ENCODE data around the gene ALKBH7. TPM values are rescaled to one million over a fixed set of nuclear protein-coding genes. Genes with fewer than 3 reads are reported as not detected.
"Not testable (repeated sequence)": the region's sequence is repeated elsewhere in the genome, so short reads cannot be mapped to it uniquely, and the experiment has no call there.

Gene ALKBH7
- total RNA-seq, 3 donors from 2014 or later = 68.3 to 101 (median 76.7) TPM

DNA sequence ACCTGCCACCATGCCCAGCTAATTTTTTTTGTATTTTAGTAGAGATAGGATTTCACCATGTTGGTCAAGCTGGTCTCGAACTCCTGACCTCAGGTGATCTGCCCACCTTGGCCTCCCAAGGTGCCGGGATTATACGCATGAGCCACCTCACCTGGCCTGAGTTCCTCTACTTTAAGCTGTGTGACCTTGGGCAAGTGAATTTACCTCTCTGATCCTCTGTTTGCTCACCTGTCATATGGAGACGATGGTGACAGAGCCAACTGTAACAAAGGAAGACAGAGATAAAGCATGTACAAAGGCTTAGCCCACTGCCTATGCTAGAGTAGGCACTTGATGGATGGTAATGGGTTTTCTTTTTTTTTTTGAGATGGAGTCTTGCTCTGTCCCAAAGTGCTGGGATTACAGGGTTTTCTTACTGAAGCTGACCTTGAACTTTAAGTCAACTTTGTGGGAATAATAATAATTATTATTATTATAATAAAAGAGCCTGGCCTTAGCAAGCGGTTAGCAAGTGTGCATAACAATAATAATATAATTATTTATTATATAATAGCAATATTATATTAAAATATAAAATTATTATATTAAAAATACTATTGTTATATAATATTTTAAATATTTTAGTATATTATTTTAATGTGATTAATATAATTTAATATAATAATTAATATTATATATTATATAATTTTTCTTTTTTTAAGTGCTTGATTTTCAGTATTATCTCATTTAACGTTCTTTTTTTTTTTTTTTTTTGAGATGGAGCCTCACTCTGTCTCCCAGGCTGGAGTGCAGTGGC lies 37.9 kb upstream of the ALKBH7 start:
- no peak for DNase-seq (ENCODE audit: low spot score in 2 of 2)

GRCh38 chr19:6340493-6341201 lies 31.9 kb upstream of the ALKBH7 start:
- intact Hi-C loops (cut with DNase I; ENCODE audit: low total_unique reads) = loop anchor here (5.0 kb wide), 1 partner anchor 1742 kb away; no protein-coding TSS in a partner anchor
- no peak for TF ChIP-seq POLR2AphosphoS5 (IDR thresholded peaks at IDR 0.05)
- TF ChIP-seq POLR2A (IDR thresholded peaks at IDR 0.05) = no peak
- TF ChIP-seq, protein P1, sequence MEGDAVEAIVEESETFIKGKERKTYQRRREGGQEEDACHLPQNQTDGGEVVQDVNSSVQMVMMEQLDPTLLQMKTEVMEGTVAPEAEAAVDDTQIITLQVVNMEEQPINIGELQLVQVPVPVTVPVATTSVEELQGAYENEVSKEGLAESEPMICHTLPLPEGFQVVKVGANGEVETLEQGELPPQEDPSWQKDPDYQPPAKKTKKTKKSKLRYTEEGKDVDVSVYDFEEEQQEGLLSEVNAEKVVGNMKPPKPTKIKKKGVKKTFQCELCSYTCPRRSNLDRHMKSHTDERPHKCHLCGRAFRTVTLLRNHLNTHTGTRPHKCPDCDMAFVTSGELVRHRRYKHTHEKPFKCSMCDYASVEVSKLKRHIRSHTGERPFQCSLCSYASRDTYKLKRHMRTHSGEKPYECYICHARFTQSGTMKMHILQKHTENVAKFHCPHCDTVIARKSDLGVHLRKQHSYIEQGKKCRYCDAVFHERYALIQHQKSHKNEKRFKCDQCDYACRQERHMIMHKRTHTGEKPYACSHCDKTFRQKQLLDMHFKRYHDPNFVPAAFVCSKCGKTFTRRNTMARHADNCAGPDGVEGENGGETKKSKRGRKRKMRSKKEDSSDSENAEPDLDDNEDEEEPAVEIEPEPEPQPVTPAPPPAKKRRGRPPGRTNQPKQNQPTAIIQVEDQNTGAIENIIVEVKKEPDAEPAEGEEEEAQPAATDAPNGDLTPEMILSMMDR (IDR thresholded peaks at IDR 0.05) = no peak
- Histone ChIP-seq H3K27me3 (no peaks in the 10 kb centered on the region), H3K4me3 (no peak overlapping the region), H3K36me3 (no peaks in the 10 kb centered on the region), H3K4me1 (no peaks in the 10 kb centered on the region), H3K9me3 (no peaks in the 10 kb centered on the region), H3K27ac (no peak overlapping the region)
- no peak for DNase-seq (ENCODE audit: low spot score in 2 of 2)

More for the DNA sequence above, 37.9 kb upstream of the ALKBH7 start:
- no peaks in the 10 kb centered on the region for H3K9me3 ChIP-seq
- H3K36me3 ChIP-seq = no peaks in the 10 kb centered on the region
- TF ChIP-seq, protein P1 (IDR thresholded peaks at IDR 0.05) = no peak
- TF ChIP-seq POLR2AphosphoS5 (IDR thresholded peaks at IDR 0.05) = no peak
- no peak for TF ChIP-seq POLR2A (IDR thresholded peaks at IDR 0.05)
- intact Hi-C loops (cut with DNase I; ENCODE audit: low total_unique reads) = no loop called here
- H3K4me1 ChIP-seq = no peaks in the 10 kb centered on the region
- no peak overlapping the region for H3K4me3 ChIP-seq
- H3K27ac ChIP-seq = no peak overlapping the region
- no peaks in the 10 kb centered on the region for H3K27me3 ChIP-seq

GRCh38 chr19:6343462-6343861 lies 29.1 kb upstream of the ALKBH7 start:
- no peaks in the 10 kb centered on the region for H3K27me3 ChIP-seq
- TF ChIP-seq POLR2A (IDR thresholded peaks at IDR 0.05) (no peak), POLR2AphosphoS5 (IDR thresholded peaks at IDR 0.05) (no peak)
- TF ChIP-seq, protein P1 (IDR thresholded peaks at IDR 0.05) = no peak
- intact Hi-C loops (cut with DNase I; ENCODE audit: low total_unique reads) = loop anchor here (5.0 kb wide), 1 partner anchor 1739 kb away; no protein-coding TSS in a partner anchor

GRCh38 chr19:6349271-6349670 lies 23.3 kb upstream of the ALKBH7 start:
- H3K4me1 ChIP-seq; H3K27me3 ChIP-seq; DNase-seq (ENCODE audit: low spot score in 2 of 2); intact Hi-C loops (cut with DNase I; ENCODE audit: low total_unique reads); H3K36me3 ChIP-seq; H3K9me3 ChIP-seq; H3K4me3 ChIP-seq; H3K27ac ChIP-seq: not testable (repeated sequence)

More at GRCh38 chr19:6343462-6343861, 29.1 kb upstream of the ALKBH7 start:
- Histone ChIP-seq H3K4me3 (no peak overlapping the region), H3K4me1 (no peaks in the 10 kb centered on the region), H3K9me3 (no peaks in the 10 kb centered on the region), H3K36me3 (no peaks in the 10 kb centered on the region), H3K27ac (no peak overlapping the region)
- no peak for DNase-seq (ENCODE audit: low spot score in 2 of 2)

DNA sequence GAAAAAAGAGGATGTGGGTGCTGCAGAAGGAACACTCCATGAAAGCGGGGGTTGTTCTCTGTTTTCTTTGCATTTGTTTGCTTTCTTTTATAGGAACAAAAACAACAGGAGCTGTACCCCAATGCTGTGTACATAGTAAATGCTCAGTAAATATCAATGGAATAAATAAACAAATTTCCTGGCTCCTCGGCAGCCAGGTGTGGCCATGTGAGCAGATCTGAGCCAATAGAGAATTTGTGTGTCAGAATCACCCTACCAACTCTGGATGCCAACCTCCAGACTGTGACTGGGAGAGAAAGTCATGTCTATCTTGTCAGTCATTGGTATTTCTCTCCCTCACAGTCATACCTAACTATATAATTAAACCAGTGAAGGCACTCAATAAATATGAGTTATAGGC lies 21.9 kb upstream of the ALKBH7 start:
- DNase-seq (ENCODE audit: low spot score in 2 of 2) = no peak
- Histone ChIP-seq H3K27me3 (no peaks in the 10 kb centered on the region), H3K4me3 (no peak overlapping the region), H3K9me3 (no peaks in the 10 kb centered on the region), H3K36me3 (no peaks in the 10 kb centered on the region), H3K4me1 (no peaks in the 10 kb centered on the region), H3K27ac (no peak overlapping the region)
- intact Hi-C loops (cut with DNase I; ENCODE audit: low total_unique reads) = no loop called here
- no peak for TF ChIP-seq POLR2A (IDR thresholded peaks at IDR 0.05)
- TF ChIP-seq POLR2AphosphoS5 (IDR thresholded peaks at IDR 0.05) = no peak
- TF ChIP-seq, protein P1 (IDR thresholded peaks at IDR 0.05) = no peak

Data from breast epithelium (tissue), 4 donors.